ENCODE measurements around the gene MINDY3. TPM values are rescaled to one million over a fixed set of nuclear protein-coding genes. Genes with fewer than 3 reads are reported as not detected.

Gene MINDY3
- total RNA-seq, 1 experiment from 2014 or later = 10.4 TPM

DNA sequence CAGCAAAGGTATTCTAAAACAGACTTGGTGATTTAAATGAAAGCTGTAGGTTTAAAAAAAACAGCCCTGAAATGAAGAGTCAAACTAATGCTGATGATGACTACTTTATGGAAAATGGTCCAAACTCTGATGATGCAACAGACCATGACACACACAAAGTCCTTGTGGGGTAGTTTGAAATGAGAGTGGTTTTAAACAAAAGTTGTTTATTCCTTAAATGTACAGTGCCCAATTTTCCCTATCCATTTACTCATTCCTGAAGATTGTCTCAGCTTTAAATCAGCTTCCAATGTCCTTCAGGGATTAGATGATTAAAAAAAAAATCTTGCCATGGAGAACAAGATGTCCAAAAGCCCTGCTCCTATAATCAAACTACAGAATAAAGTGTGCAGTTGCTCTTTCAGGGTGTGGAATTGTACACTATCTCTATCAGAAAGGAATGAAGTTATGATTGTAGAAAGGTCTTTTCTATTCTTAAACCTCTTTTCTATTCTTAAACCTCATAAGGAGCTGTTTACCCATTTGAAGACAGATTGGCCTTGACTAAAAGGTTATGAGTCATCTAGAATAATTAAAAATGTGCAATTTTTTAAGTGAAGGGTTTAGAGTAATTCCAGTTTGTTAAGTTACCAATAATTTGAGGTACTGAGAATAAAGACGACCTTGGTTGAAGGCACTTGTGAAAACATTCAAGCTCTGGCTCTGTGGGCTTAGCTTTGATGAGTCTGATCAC lies 70.3 kb downstream of the MINDY3 start:
- in situ Hi-C loops (cut with HindIII; ENCODE audit: low pct_unique_long_range_greater_than_20kb, low sequenced_read_pairs) (no loop called here), intact Hi-C loops (cut with micrococcal nuclease; ENCODE audit: unreplicated experiment) (no loop called here)
- ATAC-seq = no peak
- TF ChIP-seq TCF7L2 (IDR thresholded peaks at IDR 0.05; ENCODE audit: low read depth, low read length) (no peak), SIN3A (IDR thresholded peaks at IDR 0.05; ENCODE audit: borderline replicate concordance, insufficient read depth, low read depth, low read length) (no peak), POLR2AphosphoS5 (IDR thresholded peaks at IDR 0.05; ENCODE audit: low read depth, low read length) (no peak), REST (IDR thresholded peaks at IDR 0.05; ENCODE audit: insufficient read depth in 1 of 2, low read depth in 2 of 2, low read length in 1 of 2) (no peak), CTCF (IDR thresholded peaks at IDR 0.05) (no peak)
- H3K9me3 ChIP-seq (ENCODE audit: control insufficient read depth, insufficient read depth, low read depth, low read length) = no peaks in the 10 kb centered on the region
- BruUV-seq (replicated peaks) = no TSS peak
- no peak for DNase-seq (ENCODE audit: low read depth, low spot score)
- H3K27ac ChIP-seq (ENCODE audit: low read length) = no peak overlapping the region
- H3K27me3 ChIP-seq (ENCODE audit: control insufficient read depth, insufficient read depth, low read length) = no peaks in the 10 kb centered on the region
- POLR2A ChIA-PET = no interaction called here
- CTCF ChIA-PET = no interaction called here
- H3K36me3 ChIP-seq (ENCODE audit: control insufficient read depth, insufficient read depth, low read length) = no peaks in the 10 kb centered on the region
- H3K4me1 ChIP-seq (ENCODE audit: control insufficient read depth, insufficient read depth, low read length) = no peaks in the 10 kb centered on the region
- no peak overlapping the region for H3K4me3 ChIP-seq (ENCODE audit: low read depth in 2 of 2, low read length in 2 of 2)

- Histone ChIP-seq H3K4me1 (ENCODE audit: control insufficient read depth, insufficient read depth, low read length) (no peaks in the 10 kb centered on the region), H3K27me3 (ENCODE audit: control insufficient read depth, insufficient read depth, low read length) (no peaks in the 10 kb centered on the region), H3K4me3 (ENCODE audit: low read depth in 2 of 2, low read length in 2 of 2) (no peak overlapping the region), H3K27ac (ENCODE audit: low read length) (no peak overlapping the region), H3K36me3 (ENCODE audit: control insufficient read depth, insufficient read depth, low read length) (no peaks in the 10 kb centered on the region), H3K9me3 (ENCODE audit: control insufficient read depth, insufficient read depth, low read depth, low read length) (no peaks in the 10 kb centered on the region)
- POLR2A ChIA-PET = no interaction called here
- CTCF ChIA-PET = no interaction called here
- no TSS peak for BruUV-seq (replicated peaks)
- DNase-seq (ENCODE audit: low read depth, low spot score) (no peak), ATAC-seq (no peak)
- TF ChIP-seq CTCF (IDR thresholded peaks at IDR 0.05) = no peak
- TF ChIP-seq SIN3A (IDR thresholded peaks at IDR 0.05; ENCODE audit: borderline replicate concordance, insufficient read depth, low read depth, low read length) = no peak
- TF ChIP-seq REST (IDR thresholded peaks at IDR 0.05; ENCODE audit: insufficient read depth in 1 of 2, low read depth in 2 of 2, low read length in 1 of 2) = no peak
- no peak for TF ChIP-seq TCF7L2 (IDR thresholded peaks at IDR 0.05; ENCODE audit: low read depth, low read length)
- TF ChIP-seq POLR2AphosphoS5 (IDR thresholded peaks at IDR 0.05; ENCODE audit: low read depth, low read length) = no peak
- in situ Hi-C loops (cut with HindIII; ENCODE audit: low pct_unique_long_range_greater_than_20kb, low sequenced_read_pairs) (no loop called here), intact Hi-C loops (cut with micrococcal nuclease; ENCODE audit: unreplicated experiment) (no loop called here)
Measured at GRCh38 chr10:15787426-15787825, 72.9 kb downstream of the MINDY3 start.

Data from Panc1 (cell line).